HUES64 (cell line): ENCODE results near the gene AKAP13.

ENCODE experiments used
- H3K27ac ChIP-seq: 2 replicates; pipeline ENCODE4 v1.7.0; 2013; ENCODE audit warnings: low read depth, low read length, inconsistent platforms
- H3K27me3 ChIP-seq: 2 replicates; pipeline ENCODE4 v1.6.1; 2013; ENCODE audit warnings: mild to moderate bottlenecking, low read length; ENCODE audit not compliant: insufficient read depth
- H3K36me3 ChIP-seq: 2 replicates; pipeline ENCODE4 v1.6.1; 2013; ENCODE audit warnings: mild to moderate bottlenecking, low read length; ENCODE audit not compliant: insufficient read depth
- H3K4me1 ChIP-seq: 2 replicates; pipeline ENCODE4 v1.6.1; 2013; ENCODE audit warnings: mild to moderate bottlenecking, low read length, moderate library complexity; ENCODE audit not compliant: insufficient read depth
- H3K4me3 ChIP-seq: 2 replicates; pipeline ENCODE4 v1.5.1; 2013; ENCODE audit warnings: mild to moderate bottlenecking, low read length, moderate library complexity
- H3K9ac ChIP-seq: 2 replicates; pipeline ENCODE4 v1.6.1; 2013; ENCODE audit warnings: mild to moderate bottlenecking, low read depth, low read length
- H3K9me3 ChIP-seq: 2 replicates; pipeline ENCODE4 v1.6.1; 2013; ENCODE audit warnings: low read depth, low read length; ENCODE audit not compliant: insufficient read depth
- WGBS: fragments of 150-250, 120-280 bp; methylation state at CpG from one replicate; pipeline ENCODE4 v1.1.7; 2013; ENCODE audit warnings: missing lambda C conversion rate; 5-methylcytosine and 5-hydroxymethylcytosine counted together

AKAP13 gene

GRCh38 chr15:85595804-85596536, 215.6 kb downstream of the AKAP13 start:
- H3K27ac ChIP-seq = no peak overlapping the region
- 96% methylated on average over 4 of the region's 4 CpGs for WGBS
- H3K36me3 ChIP-seq = 0 out of 2 replicates have a peak, but pooled peaks cover 5% of the 10 kb centered on the region
- H3K27me3 ChIP-seq = no peaks in the 10 kb centered on the region
- H3K9me3 ChIP-seq = no peaks in the 10 kb centered on the region
- no peaks in the 10 kb centered on the region; the same call in 1 of the 2 replicates for H3K4me1 ChIP-seq
- no peak overlapping the region for H3K9ac ChIP-seq
- no peak overlapping the region for H3K4me3 ChIP-seq

GRCh38 chr15:85597155-85597815, 216.9 kb downstream of the AKAP13 start:
- 96% methylated on average over 2 of the region's 2 CpGs for WGBS
- Histone ChIP-seq H3K27me3 (no peaks in the 10 kb centered on the region), H3K4me3 (no peak overlapping the region), H3K36me3 (0 out of 2 replicates have a peak, but pooled peaks cover 5% of the 10 kb centered on the region), H3K4me1 (no peaks in the 10 kb centered on the region; the same call in 1 of the 2 replicates), H3K9me3 (no peaks in the 10 kb centered on the region), H3K9ac (no peak overlapping the region), H3K27ac (no peak overlapping the region)

GRCh38 chr15:85598219-85598618, 217.8 kb downstream of the AKAP13 start:
- Histone ChIP-seq H3K36me3 (peaks cover 9% of the 10 kb centered on the region), H3K9ac (no peak overlapping the region), H3K27me3 (no peaks in the 10 kb centered on the region), H3K4me3 (no peak overlapping the region), H3K9me3 (no peaks in the 10 kb centered on the region), H3K27ac (no peak overlapping the region), H3K4me1 (no peaks in the 10 kb centered on the region; the same call in 1 of the 2 replicates)
- WGBS = 95% methylated on average over 4 of the region's 4 CpGs

- peaks cover 10% of the 10 kb centered on the region for H3K36me3 ChIP-seq
- WGBS = 92% methylated on average over 5 of the region's 5 CpGs
- H3K4me3 ChIP-seq = no peak overlapping the region
- no peaks in the 10 kb centered on the region; the same call in 1 of the 2 replicates for H3K4me1 ChIP-seq
- no peak overlapping the region for H3K27ac ChIP-seq
- H3K27me3 ChIP-seq = no peaks in the 10 kb centered on the region
- no peak overlapping the region for H3K9ac ChIP-seq
- H3K9me3 ChIP-seq = no peaks in the 10 kb centered on the region
Measured at GRCh38 chr15:85598718-85599398, 218.5 kb downstream of the AKAP13 start.

- H3K4me1 ChIP-seq = no peaks in the 10 kb centered on the region; the same call in 1 of the 2 replicates
- H3K36me3 ChIP-seq = peaks cover 10% of the 10 kb centered on the region
- 100% methylated on average over 1 of the region's 2 CpGs for WGBS
- H3K9ac ChIP-seq = no peak overlapping the region
- H3K9me3 ChIP-seq = no peaks in the 10 kb centered on the region
- H3K27me3 ChIP-seq = no peaks in the 10 kb centered on the region
- no peak overlapping the region for H3K4me3 ChIP-seq
- no peak overlapping the region for H3K27ac ChIP-seq
Measured at GRCh38 chr15:85600001-85600400, 219.6 kb downstream of the AKAP13 start.

- H3K4me1 ChIP-seq = no peaks in the 10 kb centered on the region; the same call in 1 of the 2 replicates
- H3K4me3 ChIP-seq = no peak overlapping the region
- no peak overlapping the region for H3K27ac ChIP-seq
- 87% methylated on average over 1 of the region's 1 CpG for WGBS
- H3K9me3 ChIP-seq = no peaks in the 10 kb centered on the region
- H3K9ac ChIP-seq = no peak overlapping the region
- H3K27me3 ChIP-seq = no peaks in the 10 kb centered on the region
- H3K36me3 ChIP-seq = peaks cover 5% of the 10 kb centered on the region
Measured at GRCh38 chr15:85603160-85603559, 222.8 kb downstream of the AKAP13 start.

GRCh38 chr15:85603703-85604102, 223.3 kb downstream of the AKAP13 start:
- Histone ChIP-seq H3K36me3 (peaks cover 5% of the 10 kb centered on the region), H3K27ac (no peak overlapping the region), H3K9ac (no peak overlapping the region), H3K4me1 (no peaks in the 10 kb centered on the region; the same call in 1 of the 2 replicates), H3K4me3 (no peak overlapping the region), H3K9me3 (no peaks in the 10 kb centered on the region), H3K27me3 (no peaks in the 10 kb centered on the region)
- 96% methylated on average over 2 of the region's 2 CpGs for WGBS

GRCh38 chr15:85604194-85604593, 223.8 kb downstream of the AKAP13 start:
- Histone ChIP-seq H3K4me3 (no peak overlapping the region), H3K36me3 (peaks cover 5% of the 10 kb centered on the region), H3K9me3 (no peaks in the 10 kb centered on the region), H3K4me1 (no peaks in the 10 kb centered on the region), H3K27ac (no peak overlapping the region), H3K27me3 (no peaks in the 10 kb centered on the region), H3K9ac (no peak overlapping the region)
- WGBS = 96% methylated on average over 3 of the region's 3 CpGs

GRCh38 chr15:85606738-85607137, 226.3 kb downstream of the AKAP13 start:
- Histone ChIP-seq H3K4me1 (no peaks in the 10 kb centered on the region), H3K4me3 (no peak overlapping the region), H3K27me3 (no peaks in the 10 kb centered on the region), H3K36me3 (peaks cover 5% of the 10 kb centered on the region), H3K9ac (no peak overlapping the region), H3K9me3 (no peaks in the 10 kb centered on the region), H3K27ac (no peak overlapping the region)
- WGBS = 100% methylated on average over 2 of the region's 2 CpGs

- Histone ChIP-seq H3K27me3 (no peaks in the 10 kb centered on the region), H3K27ac (no peak overlapping the region), H3K4me1 (no peaks in the 10 kb centered on the region), H3K4me3 (no peak overlapping the region), H3K9me3 (no peaks in the 10 kb centered on the region), H3K9ac (no peak overlapping the region), H3K36me3 (peaks cover 5% of the 10 kb centered on the region)
- WGBS = 98% methylated on average over 2 of the region's 2 CpGs
Measured at GRCh38 chr15:85607141-85607806, 226.9 kb downstream of the AKAP13 start.

- H3K27ac ChIP-seq = no peak overlapping the region
- H3K9me3 ChIP-seq = no peaks in the 10 kb centered on the region
- peaks cover 5% of the 10 kb centered on the region for H3K36me3 ChIP-seq
- 92% methylated on average over 1 of the region's 1 CpG for WGBS
- no peak overlapping the region for H3K4me3 ChIP-seq
- H3K9ac ChIP-seq = no peak overlapping the region
- H3K4me1 ChIP-seq = no peaks in the 10 kb centered on the region
- H3K27me3 ChIP-seq = no peaks in the 10 kb centered on the region
Measured at GRCh38 chr15:85607842-85608241, 227.4 kb downstream of the AKAP13 start.
